ENCODE data around the gene DYSF.
A peak's percentile ranks its signal among the peaks of the same experiment; 100 is the strongest.

Gene DYSF

GRCh38 chr2:71464389-71464788, 11.0 kb downstream of the DYSF start:
- TF ChIP-seq ZSCAN16 (tag by site-specific recombination; IDR thresholded peaks at IDR 0.05): no peak
- no peak for TF ChIP-seq ZNF214 (tag by site-specific recombination; IDR thresholded peaks at IDR 0.05; ENCODE audit: borderline replicate concordance)
- TF ChIP-seq BCL11B (tag by site-specific recombination; IDR thresholded peaks at IDR 0.05; ENCODE audit: low read depth): 0 out of 2 replicates have a peak, but pooled peaks have one; percentile 19
- TF ChIP-seq, protein P1, sequence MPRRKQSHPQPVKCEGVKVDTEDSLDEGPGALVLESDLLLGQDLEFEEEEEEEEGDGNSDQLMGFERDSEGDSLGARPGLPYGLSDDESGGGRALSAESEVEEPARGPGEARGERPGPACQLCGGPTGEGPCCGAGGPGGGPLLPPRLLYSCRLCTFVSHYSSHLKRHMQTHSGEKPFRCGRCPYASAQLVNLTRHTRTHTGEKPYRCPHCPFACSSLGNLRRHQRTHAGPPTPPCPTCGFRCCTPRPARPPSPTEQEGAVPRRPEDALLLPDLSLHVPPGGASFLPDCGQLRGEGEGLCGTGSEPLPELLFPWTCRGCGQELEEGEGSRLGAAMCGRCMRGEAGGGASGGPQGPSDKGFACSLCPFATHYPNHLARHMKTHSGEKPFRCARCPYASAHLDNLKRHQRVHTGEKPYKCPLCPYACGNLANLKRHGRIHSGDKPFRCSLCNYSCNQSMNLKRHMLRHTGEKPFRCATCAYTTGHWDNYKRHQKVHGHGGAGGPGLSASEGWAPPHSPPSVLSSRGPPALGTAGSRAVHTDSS (tag by site-specific recombination; IDR thresholded peaks at IDR 0.05): no peak
- no peak for TF ChIP-seq ZBTB20 (tag by site-specific recombination; IDR thresholded peaks at IDR 0.05)
- no peak for TF ChIP-seq ZNF449 (tag by site-specific recombination; IDR thresholded peaks at IDR 0.05)
- TF ChIP-seq ZSCAN23 (tag by site-specific recombination; IDR thresholded peaks at IDR 0.05): no peak
- TF ChIP-seq ZNF114 (tag by site-specific recombination; IDR thresholded peaks at IDR 0.05): no peak
- no peaks in the 10 kb centered on the region for H3K4me1 ChIP-seq (ENCODE audit: control insufficient read depth, insufficient read depth, low read length)
- no peaks in the 10 kb centered on the region for H3K36me3 ChIP-seq (ENCODE audit: control insufficient read depth in 2 of 2, insufficient read depth in 1 of 2, low read length in 2 of 2)
- CTCF ChIA-PET: interaction anchor here (0.7 kb wide), 1 partner anchor 10 kb away, joined by 3 read pairs; no protein-coding TSS in a partner anchor
- H3K4me3 ChIP-seq (ENCODE audit: low read depth, low read length): no peak overlapping the region
- POLR2A ChIA-PET: no interaction called here
- no peaks in the 10 kb centered on the region for H3K9me3 ChIP-seq (ENCODE audit: control insufficient read depth, insufficient read depth, low read depth, low read length)
- no peak overlapping the region for H3K27ac ChIP-seq (ENCODE audit: extremely low read depth, low read depth, low read length)

- POLR2A ChIA-PET: no interaction called here
Measured at GRCh38 chr2:71465356-71465755, 12.0 kb downstream of the DYSF start.

More at GRCh38 chr2:71465356-71465755, 12.0 kb downstream of the DYSF start:
- Histone ChIP-seq H3K27ac (ENCODE audit: extremely low read depth, low read depth, low read length) (no peak overlapping the region), H3K36me3 (ENCODE audit: control insufficient read depth in 2 of 2, insufficient read depth in 1 of 2, low read length in 2 of 2) (no peaks in the 10 kb centered on the region), H3K9me3 (ENCODE audit: control insufficient read depth, insufficient read depth, low read depth, low read length) (no peaks in the 10 kb centered on the region), H3K4me1 (ENCODE audit: control insufficient read depth, insufficient read depth, low read length) (no peaks in the 10 kb centered on the region), H3K4me3 (ENCODE audit: low read depth, low read length) (no peak overlapping the region)
- CTCF ChIA-PET: interaction anchor here (0.5 kb wide), 1 partner anchor 439 kb away, joined by 3 read pairs; no protein-coding TSS in a partner anchor
- TF ChIP-seq GLI2 (tag by site-specific recombination; IDR thresholded peaks at IDR 0.05; ENCODE audit: borderline replicate concordance, low read depth): no peak
- TF ChIP-seq, protein P2, sequence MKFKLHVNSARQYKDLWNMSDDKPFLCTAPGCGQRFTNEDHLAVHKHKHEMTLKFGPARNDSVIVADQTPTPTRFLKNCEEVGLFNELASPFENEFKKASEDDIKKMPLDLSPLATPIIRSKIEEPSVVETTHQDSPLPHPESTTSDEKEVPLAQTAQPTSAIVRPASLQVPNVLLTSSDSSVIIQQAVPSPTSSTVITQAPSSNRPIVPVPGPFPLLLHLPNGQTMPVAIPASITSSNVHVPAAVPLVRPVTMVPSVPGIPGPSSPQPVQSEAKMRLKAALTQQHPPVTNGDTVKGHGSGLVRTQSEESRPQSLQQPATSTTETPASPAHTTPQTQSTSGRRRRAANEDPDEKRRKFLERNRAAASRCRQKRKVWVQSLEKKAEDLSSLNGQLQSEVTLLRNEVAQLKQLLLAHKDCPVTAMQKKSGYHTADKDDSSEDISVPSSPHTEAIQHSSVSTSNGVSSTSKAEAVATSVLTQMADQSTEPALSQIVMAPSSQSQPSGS (tag by site-specific recombination; IDR thresholded peaks at IDR 0.05; ENCODE audit: low read depth): no peak
- no peak for TF ChIP-seq ZSCAN18 (tag by site-specific recombination; IDR thresholded peaks at IDR 0.05)
- TF ChIP-seq ZBTB1 (tag by site-specific recombination; IDR thresholded peaks at IDR 0.05): no peak
- no peak for TF ChIP-seq OSR2 (tag by site-specific recombination; IDR thresholded peaks at IDR 0.05)
- TF ChIP-seq GLIS1 (tag by site-specific recombination; IDR thresholded peaks at IDR 0.05): no peak
- no peak for TF ChIP-seq ZNF302 (tag by site-specific recombination; IDR thresholded peaks at IDR 0.05; ENCODE audit: low read depth)
- no peak for TF ChIP-seq ZNF658 (tag by site-specific recombination; IDR thresholded peaks at IDR 0.05)
- no peak for TF ChIP-seq ZNF146 (tag by site-specific recombination; IDR thresholded peaks at IDR 0.05)
- TF ChIP-seq ZNF449 (tag by site-specific recombination; IDR thresholded peaks at IDR 0.05): no peak
- no peak for TF ChIP-seq ZNF660 (tag by site-specific recombination; IDR thresholded peaks at IDR 0.05)
- no peak for TF ChIP-seq HOXD13 (CRISPR knock-in tag; IDR thresholded peaks at IDR 0.05; ENCODE audit: borderline replicate concordance)
- no peak for TF ChIP-seq ZNF623 (tag by site-specific recombination; IDR thresholded peaks at IDR 0.05)

All from HEK293 (cell line).